Left ventricle myocardium superior (tissue), 1 donor: ENCODE measurements around the gene ATP5MK. TPM values are rescaled to one million over a fixed set of nuclear protein-coding genes. Genes with fewer than 3 reads are reported as not detected.
"Not testable (repeated sequence)": the region's sequence is repeated elsewhere in the genome, so short reads cannot be mapped to it uniquely, and the experiment has no call there.

ENCODE experiments used
- ATAC-seq: fragments of 200-7000 bp; cut with Tn5 transposase; one replicate; pipeline ENCODE4 v1.9.1; 2020; ENCODE audit warnings: mild to moderate bottlenecking, moderate library complexity
- DNase-seq: peaks from one replicate; pipeline ENCODE4 v3.0.0-alpha.2; 2020
- intact Hi-C: fragments of 100-400 bp; cut with micrococcal nuclease; formaldehyde crosslinking; loops from one replicate; pipeline ENCODE4 v1.11.0; 2022
- long read RNA-seq: library from polyadenylated mRNA; unstranded; transcript quantifications from one replicate; pipeline ENCODE4 v2.0.0, GENCODE V29; 2021
- total RNA-seq: library from RNA; stranded (reverse); fragmentation: NEBNext Ultra II Directional; extraction: Animal tissue kit (Norgen Biotek cat#: 25700); gene quantifications from one replicate; pipeline ENCODE4 v1.2.1, GENCODE V29; 2021
- donor health status: DM: no; HTN: yes; CAD: no; lungs with severe emphysema.

Gene ATP5MK, protein sequence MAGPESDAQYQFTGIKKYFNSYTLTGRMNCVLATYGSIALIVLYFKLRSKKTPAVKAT
- 1,234 TPM for total RNA-seq
- long read RNA-seq, transcript ATP5MD-204 (5 exons, 626 nt): minor isoform, 24 of 482 reads
- long read RNA-seq, transcript ATP5MD-201 (4 exons, 364 nt): major isoform, 439 of 482 reads
- long read RNA-seq, partial matches to known transcripts: 12 of 482 reads
- long read RNA-seq, other reads (novel, unspliced or antisense): 3 of 482 reads

DNA sequence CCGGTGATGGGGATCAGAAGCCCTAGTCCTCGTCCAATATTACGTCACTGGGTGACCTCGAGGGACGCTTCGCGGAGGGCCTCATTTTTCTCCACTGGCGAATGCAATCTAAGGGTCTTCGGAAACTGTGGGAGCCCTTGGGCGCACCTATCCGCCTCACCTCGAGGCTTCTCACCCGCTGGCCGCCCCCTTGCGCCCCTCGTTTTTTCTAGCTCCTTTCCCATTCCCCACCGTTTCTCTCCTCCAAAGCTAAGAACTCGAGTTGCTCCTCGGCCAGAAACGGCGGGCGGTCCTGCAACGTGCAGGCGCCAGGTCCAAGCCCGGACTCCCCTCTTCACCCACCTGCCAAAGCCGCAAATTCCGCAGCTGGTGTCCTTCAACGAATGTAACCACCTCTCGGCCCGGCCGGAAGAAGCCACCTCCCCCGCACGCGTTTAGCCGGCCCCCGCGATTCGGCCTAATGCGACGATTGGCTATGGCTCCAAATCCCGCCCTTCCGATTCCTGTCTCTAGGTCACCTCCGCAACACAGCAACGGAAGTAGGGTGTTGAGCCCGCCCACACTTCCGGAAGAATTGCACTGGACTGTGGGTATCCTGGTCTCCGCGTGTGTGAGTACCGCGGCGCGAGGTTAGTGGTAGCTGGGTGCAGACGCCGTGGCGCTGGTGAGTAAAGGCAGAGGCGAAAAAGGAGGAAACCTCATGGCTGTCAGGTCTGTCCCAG, at the start of gene ATP5MK, which contains the start of gene PDCD11:
Gene ATP5MK, minus strand, starts transcription at position 409 of the 722 bp plus-strand sequence. CDS start 4,018 bp downstream, outside the sequence.
Gene PDCD11, plus strand, starts transcription at position 560 of the 722 bp plus-strand sequence. CDS start 1,801 bp downstream, outside the sequence.
- intact Hi-C loops: no loop called here
- DNase-seq (peak; percentile 98), ATAC-seq (peak; percentile 100)

DNA sequence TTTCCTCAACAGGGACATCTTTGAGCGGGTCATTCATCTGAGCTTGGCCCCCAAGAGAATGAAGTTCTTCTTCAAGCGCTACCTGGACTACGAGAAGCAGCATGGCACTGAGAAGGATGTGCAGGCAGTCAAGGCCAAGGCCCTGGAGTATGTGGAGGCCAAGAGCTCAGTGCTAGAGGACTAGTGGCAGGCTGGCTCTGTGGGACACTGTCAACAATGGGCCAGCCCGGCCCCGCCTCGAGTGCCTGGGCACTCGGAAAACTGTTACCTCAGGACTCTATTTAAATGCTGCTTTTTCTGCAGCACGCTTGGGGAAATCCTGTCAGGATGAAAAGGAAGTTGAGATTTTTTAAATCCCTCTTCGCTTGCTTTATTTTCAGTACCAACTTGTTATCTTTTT, 49.1 kb upstream of the ATP5MK start:
- intact Hi-C loops: no loop called here
- DNase-seq (no peak), ATAC-seq (no peak)

DNA sequence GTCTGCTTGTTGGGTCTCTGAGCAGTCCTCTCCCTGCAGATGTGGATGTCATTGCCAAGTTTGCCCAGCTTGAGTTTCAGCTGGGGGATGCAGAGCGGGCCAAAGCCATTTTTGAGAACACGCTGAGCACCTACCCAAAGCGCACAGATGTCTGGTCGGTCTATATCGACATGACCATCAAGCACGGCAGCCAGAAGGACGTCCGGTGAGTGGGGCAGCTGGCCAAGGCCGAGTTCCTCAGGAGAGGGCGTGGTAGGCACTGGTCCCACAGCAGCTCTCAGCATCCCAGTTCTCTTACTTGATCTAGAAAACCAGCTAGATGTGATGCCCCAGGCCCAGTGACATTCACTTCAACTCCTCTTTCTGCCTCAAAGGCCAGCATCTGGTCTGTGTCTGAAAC, 48.2 kb upstream of the ATP5MK start:
- DNase-seq: no peak
- no peak for ATAC-seq
- intact Hi-C loops: no loop called here

DNA sequence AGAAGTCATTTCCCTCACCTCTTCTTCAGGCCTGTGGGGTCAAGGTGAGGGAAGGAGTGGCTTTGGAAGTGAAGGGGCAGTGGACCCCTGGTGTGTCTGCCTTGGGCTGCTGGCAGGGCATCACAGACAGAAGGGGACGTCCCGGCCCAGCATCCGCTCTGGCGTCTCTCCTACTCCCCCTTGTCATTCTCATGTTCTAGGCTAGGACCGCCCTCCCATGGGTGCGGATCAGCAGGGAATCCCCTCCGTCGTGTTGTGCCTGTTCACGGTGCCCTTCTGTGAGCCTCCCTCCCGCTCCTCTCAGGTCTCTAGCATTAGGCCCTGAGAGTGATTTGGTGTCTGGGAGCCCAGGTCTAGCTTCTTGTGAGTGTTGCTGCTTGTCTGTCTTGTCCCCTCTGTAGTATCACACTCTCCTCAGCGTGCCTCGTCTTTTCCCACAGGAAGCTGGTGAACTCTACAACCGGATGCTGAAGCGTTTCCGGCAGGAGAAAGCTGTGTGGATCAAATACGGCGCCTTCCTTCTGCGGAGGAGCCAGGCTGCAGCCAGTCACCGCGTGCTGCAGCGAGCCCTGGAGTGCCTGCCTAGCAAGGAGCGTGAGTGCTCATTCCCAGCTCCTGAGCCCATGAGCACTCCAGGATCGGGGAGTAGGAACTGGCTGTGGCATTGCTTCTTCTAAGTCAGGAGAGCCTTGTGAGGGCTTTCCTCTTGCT, 47.4 kb upstream of the ATP5MK start:
- ATAC-seq: no peak
- DNase-seq: peak; percentile 24
- intact Hi-C loops: no loop called here

DNA sequence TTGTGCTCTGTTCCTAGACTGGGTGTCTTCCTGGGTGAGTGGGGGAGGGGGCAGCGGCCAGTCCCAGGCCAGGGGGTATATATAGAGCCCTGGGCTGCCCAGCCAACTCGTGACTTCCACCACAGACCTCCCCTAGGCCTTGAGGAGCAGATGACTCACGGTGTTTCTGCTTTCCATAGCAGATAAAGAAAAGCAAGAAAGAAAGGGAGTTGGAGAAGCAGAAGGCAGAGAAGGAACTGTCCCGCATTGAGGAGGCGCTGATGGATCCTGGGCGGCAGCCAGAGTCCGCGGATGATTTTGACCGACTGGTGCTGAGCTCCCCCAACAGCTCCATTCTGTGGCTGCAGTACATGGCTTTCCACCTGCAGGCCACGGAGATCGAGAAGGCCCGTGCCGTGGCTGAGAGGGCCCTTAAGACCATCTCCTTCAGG, 45.8 kb upstream of the ATP5MK start:
- intact Hi-C loops: no loop called here
- DNase-seq (peak; percentile 74), ATAC-seq (peak; percentile 48)

DNA sequence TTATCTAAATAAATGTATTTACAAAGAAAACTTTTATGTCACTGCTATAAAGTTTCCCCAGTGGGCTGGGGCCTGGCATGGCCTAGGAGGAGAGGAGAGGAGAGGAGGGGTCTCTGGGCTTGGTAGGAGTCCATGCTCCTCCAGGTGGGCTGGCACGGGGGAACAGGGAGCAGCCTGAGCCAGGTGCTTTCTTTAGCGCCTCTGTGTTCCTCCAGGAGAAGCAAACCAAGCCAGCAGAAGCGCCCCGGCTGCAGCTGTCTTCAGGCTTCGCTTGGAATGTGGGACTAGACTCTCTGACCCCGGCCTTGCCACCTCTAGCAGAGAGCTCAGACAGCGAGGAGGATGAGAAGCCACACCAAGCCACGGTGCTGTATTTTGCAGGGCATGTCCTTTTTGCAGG, 45.3 kb upstream of the ATP5MK start:
- intact Hi-C loops: no loop called here
- ATAC-seq: no peak
- DNase-seq: no peak

DNA sequence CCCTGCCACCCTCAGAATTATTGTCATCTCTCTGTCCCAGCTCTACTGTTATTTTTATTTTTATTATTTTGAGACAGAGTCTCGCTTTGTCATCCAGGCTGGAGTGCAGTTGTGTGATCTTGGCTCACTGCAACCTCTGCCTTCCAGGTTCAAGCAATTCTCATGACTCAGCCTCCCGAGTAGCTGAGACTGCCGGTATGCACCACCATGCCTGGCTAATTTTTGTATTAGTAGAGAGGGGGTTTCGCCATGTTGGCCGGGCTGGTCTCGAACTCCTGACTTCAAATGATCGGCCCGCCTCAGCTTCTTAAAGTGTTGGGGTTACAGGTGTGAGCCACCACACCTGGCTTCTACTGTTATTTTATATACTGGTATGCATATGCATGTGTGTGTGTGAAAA, 44.9 kb upstream of the ATP5MK start:
- no peak for ATAC-seq
- intact Hi-C loops: no loop called here
- no peak for DNase-seq

DNA sequence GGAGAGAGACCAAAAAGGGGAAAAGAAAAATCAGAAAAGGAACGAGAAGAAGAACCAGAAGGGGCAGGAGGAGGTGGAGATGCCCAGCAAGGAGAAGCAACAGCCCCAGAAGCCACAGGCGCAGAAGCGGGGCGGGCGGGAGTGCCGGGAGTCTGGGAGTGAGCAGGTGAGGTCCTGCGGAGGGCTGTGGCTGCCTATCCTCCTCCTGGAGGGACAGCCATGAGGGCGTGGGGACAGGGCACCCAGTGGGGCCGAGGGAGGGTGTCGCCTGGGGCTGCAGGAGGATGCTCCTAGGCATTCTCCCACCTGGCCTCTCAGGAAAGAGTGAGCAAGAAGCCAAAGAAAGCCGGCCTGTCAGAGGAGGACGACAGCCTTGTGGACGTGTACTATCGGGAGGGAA, 44.1 kb upstream of the ATP5MK start:
- ATAC-seq (no peak), DNase-seq (no peak)
- intact Hi-C loops: no loop called here

DNA sequence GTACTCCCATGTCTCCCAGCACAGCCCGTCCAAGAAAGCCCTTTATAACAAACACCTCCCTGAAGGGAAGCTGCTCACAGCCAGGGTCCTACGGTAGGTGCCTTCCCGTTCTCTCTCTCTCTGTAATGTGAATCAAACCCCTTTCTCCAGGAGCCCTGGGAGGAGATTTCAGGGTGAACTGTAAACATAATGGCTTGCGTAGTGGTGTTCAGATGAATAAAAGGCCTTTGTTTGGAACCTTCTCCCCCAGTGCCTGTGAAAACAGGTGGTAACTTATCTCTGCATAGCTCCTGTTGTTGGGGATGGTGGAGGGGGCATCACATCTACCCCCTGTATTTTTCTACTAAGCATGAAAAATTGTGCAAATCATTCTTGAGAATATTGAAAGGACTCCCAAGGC, 43.5 kb upstream of the ATP5MK start:
- ATAC-seq (no peak), DNase-seq (no peak)
- intact Hi-C loops: no loop called here

DNA sequence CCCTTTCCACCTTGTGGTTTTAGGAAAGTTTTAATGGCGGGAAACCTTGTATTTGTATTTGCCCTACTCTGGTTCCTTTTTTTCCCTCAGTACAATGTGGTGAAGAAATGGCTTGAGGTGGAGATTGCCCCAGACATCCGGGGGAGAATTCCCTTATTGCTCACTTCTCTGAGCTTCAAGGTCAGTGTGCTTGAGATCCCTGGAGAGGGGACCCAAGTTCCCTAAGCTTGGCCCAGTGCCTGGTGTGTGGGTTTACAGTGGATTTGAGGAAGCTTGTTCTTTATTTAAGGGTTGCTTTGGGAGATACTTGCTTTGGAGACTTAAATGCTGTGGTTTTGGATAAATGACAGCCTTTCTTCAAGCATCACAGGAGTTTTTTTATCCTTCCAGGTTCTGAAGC, 37.6 kb upstream of the ATP5MK start:
- DNase-seq (peak; percentile 63), ATAC-seq (peak; percentile 57)
- intact Hi-C loops: no loop called here

DNA sequence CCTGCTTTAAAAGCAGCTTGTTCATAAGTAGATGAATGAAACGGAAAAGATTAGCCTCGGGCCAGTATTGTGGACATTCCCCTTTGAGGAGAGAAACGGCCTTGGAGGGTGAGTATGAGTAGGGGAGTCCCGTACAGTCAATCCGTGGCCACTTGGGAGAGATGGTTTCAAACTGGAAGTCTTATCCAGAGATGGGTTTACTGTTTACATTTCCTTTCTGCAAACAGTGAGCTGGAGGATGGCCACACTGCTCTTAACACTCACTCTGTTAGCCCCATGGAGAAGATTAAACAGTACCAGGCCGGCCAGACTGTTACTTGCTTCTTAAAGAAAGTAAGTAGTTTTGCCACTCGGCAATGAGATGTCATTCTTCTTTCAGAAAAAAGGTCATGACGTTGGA, 35.6 kb upstream of the ATP5MK start:
- no peak for DNase-seq
- intact Hi-C loops: no loop called here

DNA sequence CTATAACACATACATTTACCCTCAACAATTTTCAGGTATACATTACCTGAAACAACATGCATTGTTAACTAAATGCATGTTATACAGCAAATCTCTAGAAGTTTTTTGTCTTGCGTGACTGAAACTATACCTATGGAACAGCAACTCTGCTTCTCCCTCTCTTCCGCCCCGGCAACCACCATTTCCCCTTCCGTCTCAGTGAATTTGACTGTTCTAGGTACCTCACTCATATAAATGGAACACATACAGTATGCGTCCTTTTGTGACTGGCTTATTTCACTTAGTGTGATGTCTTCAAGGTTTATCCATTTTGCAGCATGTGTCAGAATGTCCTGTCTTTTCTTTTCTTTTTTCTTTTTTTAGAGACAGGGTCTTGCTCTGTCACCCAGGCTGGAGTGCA, 33.4 kb upstream of the ATP5MK start:
- ATAC-seq: no peak
- no peak for DNase-seq
- intact Hi-C loops: no loop called here

More for the DNA sequence above, 35.6 kb upstream of the ATP5MK start:
- ATAC-seq: no peak

DNA sequence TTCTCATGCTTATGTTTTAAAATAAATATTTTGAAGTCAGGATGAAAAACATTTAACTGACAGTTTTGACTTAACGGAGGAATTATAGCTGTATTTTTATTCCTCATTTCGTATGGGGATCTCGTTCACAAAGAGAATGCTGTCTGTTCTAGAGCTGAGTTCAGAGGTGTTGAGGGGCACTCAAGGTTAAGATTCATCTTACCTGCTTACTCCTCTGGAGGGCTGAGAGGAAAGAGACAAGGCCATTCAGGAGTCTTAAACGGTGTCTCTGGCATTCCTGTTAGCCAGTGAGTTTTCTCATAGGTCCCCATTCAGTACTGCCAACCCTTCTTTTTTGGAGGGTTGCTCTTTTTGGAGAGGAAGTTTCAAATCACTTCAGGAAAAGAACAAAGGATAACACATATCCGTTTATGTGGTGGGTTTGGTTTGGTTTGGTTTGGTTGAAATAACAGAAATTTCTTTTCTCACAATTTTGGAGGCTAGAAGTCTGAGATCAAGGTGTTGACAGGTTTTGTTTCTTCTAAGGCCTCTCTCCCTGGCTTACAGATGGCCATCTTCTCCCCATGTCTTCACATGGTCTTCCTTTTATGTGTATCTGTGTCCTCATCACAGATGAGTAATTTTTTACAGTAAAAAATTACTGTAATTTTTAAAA, 32.8 kb upstream of the ATP5MK start:
- intact Hi-C loops: no loop called here
- DNase-seq: no peak
- no peak for ATAC-seq

DNA sequence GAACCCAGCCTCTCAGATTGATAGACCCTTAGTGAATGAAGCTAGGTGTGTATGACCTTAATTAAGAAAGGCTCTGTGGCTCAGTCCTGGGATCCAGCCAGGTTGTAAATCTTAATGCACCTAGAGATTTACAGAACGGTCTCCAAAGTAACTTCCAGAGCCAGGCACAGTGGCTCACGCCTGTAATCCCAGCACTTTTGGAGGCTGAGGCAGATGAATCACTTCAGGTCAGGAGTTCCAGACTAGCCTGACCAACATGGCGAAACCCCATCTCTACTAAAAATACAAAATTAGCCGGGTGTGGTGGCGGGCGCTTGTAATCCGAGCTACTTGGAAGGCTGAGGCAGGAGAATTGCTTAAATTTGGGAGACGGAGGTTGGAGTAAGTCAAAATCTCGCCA, 31.6 kb upstream of the ATP5MK start:
- DNase-seq: no peak
- intact Hi-C loops: no loop called here
- no peak for ATAC-seq

DNA sequence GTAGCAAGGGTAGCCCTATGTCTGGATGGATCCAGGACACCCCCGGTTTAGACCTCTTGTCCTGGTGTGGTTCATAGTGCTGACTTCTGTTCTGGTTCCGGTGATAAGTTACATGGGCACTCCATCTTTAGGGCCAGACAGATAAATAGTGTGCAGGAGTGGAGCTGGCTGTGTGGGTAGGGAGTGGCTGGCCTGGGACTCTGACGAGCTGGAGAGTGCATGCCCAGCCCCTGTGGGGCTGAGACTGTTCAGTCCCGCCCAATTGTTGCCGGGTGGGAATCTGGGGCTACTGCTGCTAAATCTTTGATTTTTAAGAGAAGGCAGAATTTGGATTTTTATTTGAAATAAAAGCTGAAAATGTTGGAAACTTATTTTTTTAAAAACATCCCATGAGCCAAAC, 27.5 kb upstream of the ATP5MK start:
- ATAC-seq (no peak), DNase-seq (no peak)
- intact Hi-C loops: no loop called here

DNA sequence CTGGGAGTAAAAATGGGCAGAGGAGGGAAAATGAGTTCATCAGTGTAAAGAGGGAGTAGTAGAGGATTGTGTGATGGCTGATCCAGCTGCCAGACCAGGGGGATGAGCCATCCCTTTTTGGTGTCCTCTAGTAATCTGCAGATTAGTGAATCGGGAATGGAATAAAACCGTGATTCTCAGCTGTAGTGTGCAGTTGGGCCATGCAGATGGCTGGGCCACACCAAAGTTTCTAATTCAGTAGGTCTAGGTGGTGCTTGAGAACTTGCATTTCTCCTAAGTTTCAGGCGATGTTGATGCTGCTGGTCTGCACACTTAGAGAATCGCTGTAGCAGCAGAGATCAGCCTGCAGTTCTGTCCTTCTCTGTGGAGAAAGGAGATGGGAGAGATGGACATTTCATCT, 22.8 kb upstream of the ATP5MK start:
- ATAC-seq (no peak), DNase-seq (no peak)
- intact Hi-C loops: loop anchor here (5.0 kb wide), 1 partner anchor 68 kb away; no protein-coding TSS in a partner anchor

DNA sequence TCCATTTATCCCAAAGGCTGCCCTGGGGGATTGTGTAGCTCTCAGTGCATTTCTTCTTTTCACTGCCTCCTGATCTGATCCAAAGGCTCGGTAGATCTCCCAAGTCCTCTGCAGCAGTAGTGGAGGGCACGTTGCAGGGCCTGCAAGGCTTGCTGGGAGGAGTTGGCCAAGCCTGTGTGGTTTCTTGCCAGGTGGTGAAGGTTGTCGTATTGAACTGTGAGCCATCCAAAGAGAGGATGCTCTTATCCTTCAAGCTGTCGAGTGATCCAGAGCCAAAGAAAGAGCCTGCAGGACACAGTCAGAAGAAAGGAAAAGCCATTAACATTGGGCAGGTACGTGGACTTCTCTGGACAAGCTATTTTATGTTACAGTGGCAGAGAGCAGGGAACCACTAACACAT, 21.3 kb upstream of the ATP5MK start:
- no peak for ATAC-seq

DNA sequence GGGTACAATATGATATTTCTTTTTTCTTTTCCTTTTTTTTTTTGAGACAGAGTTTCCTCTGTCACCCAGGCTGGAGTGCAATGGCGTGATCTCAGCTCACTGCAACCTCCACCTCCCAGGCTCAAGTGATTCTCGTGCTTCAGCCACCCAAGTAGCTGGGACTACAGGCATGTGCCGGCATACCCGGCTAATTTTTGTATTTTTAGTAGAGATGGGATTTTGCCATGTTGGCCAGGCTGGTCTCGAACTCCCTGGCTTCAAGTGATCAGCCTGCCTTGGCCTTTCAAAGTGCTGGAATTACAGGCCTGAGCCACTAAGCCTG, 20.8 kb upstream of the ATP5MK start:
- intact Hi-C loops: loop anchor here (5.0 kb wide), 1 partner anchor 70 kb away; no protein-coding TSS in a partner anchor
- DNase-seq, ATAC-seq: not testable (repeated sequence)

More for the DNA sequence above, 21.3 kb upstream of the ATP5MK start:
- intact Hi-C loops: loop anchor here (5.0 kb wide), 1 partner anchor 70 kb away; no protein-coding TSS in a partner anchor
- no peak for DNase-seq

DNA sequence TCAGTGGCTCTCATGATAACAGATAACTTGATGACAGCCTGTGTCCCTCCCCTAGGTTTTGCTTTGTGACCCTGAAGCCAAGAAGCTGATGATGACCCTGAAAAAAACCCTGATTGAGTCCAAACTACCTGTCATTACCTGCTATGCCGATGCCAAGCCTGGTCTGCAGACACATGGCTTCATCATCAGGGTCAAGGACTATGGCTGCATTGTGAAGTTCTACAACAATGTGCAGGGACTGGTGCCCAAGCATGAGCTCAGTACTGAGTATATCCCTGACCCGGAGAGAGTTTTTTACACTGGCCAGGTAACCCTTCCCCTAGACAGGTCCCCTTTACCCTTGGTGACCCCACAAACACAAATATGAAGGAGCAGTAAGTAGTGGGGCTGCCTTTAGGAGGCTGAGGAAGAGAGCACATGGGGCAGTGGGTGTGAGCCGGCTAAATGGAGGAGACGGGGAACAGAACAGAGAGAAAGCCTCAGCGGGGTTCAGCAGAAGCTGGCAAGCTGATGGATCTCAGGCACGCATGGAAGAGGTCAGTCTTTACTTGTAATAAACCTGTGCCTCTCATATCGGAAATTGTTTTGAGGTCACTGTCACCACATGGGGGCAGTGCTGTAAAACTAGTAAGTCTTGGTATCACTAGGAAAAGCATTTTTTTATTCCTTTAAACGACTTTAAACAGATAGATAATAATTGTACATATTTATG, 20.3 kb upstream of the ATP5MK start:
- intact Hi-C loops: loop anchor here (5.0 kb wide), 1 partner anchor 71 kb away; no protein-coding TSS in a partner anchor
- DNase-seq (peak; percentile 35), ATAC-seq (peak; percentile 56)
